NCI-H1694 (cell line): ENCODE measurements around the gene PRG2.

Source experiments
- DNase-seq: peaks from one replicate; lab custom pipeline; 2025; lab: John Stamatoyannopoulos, UW

PRG2 gene

DNA sequence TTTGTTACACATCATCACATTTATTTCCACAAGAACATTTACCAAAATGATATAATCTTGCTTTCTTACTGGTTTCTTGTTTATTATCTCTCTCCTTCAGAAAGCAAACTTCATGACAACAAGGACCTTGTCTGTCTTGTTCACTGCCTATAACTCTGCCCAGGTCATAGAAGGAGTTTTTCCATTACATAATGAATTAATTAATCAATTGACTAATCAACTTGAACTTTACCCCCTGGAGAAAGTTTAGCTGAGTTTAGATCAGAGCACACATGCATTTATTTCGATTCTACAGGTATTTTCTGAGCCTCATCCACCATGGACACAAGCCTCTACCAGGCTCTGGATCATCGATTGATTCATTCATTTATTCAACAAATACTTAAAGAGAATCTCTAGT lies 6.3 kb upstream of the PRG2 start:
- no peak for DNase-seq

GRCh38 chr11:57395905-57396623 lies 5.6 kb upstream of the PRG2 start:
- DNase-seq: no peak

DNA sequence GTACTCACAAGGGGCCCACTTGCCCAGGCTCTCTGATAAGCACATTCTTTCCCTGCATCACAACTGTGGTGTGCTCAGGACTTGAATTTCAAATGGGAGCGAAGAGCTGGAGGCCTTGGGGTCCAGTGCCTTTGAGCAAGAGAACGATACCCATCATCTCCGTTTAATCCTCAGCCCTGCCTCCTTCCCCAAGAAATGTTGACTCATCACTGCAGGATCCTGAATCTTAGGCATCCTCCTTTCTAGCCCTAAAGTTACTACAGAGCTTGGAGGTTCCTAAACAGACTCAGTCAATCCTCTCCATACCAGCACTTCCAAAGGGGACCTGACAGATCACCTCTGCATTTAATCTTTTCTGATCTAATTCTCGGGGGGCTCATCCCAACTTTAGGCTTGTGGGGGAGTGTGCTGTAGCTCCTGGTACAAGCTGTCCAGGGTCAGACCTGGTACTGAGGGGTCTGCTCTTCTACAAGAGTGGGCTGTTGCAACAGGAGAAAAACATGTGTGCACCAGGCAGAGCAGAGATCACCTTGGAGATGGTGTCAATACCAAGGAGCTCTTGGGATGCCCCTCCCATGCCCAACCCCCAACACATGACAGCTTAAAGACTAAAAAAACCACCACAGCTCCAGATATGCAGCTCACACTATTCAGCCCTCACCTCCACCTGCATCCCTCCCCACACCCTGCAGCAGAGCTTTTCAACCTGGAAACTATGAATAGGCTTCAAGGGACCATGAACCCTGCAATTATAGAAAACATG lies 3.9 kb upstream of the PRG2 start:
- DNase-seq: no peak

GRCh38 chr11:57392763-57393105 lies 2.3 kb upstream of the PRG2 start:
- DNase-seq: no peak

DNA sequence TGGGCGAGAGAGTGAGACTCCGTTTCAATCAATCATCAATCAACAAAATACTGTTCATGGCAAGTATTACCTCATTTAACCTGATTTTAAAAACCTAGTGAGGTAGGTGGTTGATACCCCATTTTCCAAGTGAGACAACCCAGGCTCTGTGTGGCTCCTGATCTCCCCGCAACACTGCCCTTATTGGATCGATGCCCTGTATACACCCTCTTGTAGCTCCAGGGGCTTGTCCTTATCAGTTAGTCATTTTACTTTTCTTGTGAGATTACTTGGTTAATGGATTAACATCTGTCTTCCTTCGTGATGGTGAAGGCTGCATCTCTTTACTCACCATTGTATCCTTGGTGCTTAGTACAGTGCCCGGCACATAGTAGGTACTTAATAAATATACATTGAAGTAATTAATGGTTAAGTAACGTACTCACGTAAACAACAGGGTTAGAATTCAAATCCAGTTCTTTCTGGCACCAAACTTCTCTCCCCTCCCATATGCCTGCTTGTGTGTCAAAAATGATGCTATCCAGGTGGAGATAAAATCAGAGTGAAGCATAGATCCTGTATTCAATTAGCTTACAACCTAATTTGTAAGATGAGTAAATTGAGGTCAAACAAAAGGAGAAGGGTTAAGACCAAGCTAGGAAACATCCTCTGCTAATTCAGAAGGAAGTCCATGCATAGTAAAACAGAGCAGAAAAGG lies 1.8 kb upstream of the PRG2 start:
- DNase-seq: no peak

- DNase-seq: no peak
These were observed 1.1 kb upstream of the PRG2 start for GRCh38 chr11:57391539-57391938.

GRCh38 chr11:57391111-57391510 lies 661 bp upstream of the PRG2 start:
- DNase-seq: no peak

GRCh38 chr11:57387289-57388030 lies 3.0 kb downstream of the PRG2 start:
- no peak for DNase-seq

DNA sequence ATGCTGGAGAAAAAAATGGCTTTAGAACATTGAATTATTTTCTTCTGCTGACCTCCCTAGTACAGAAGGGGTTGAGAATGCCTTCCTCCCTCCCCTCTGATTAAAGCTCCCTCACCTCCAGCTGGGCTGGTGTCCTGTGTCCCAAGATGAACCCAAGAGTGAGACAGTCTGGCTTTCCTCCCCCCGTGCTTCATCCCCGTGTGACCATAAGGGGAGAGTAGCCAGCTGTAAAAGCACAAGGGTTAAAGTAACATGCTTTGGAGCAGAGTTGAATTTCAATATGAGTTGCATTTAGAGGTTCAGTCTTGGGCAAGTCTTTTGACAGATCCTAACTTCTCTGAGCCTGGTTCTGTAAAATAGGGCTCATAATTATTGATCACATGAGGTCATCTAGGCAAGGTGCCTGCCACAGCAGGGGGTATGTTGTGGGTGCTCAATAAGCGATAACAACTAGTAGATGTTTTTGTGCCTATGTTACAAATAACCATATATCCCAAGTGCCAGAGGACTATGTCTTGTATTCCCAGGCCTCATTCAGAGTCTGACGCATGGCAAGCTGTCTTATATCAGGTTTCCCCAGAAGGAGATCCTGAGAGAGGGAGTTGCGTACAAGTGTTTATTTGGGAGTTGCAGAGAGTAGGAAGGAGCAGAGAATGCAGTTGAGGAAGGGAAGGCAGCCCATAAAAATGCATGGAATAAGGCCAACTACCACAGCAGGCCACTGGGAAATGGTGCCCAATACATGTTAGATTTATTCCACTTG lies 4.1 kb downstream of the PRG2 start:
- no peak for DNase-seq

GRCh38 chr11:57380975-57381374 lies 9.5 kb downstream of the PRG2 start, which contains the start of gene PRG3:
Gene PRG3 (minus strand): TSS chr11:57381150. CDS start chr11:57380708, 442 bp downstream.
- DNase-seq: no peak

DNA sequence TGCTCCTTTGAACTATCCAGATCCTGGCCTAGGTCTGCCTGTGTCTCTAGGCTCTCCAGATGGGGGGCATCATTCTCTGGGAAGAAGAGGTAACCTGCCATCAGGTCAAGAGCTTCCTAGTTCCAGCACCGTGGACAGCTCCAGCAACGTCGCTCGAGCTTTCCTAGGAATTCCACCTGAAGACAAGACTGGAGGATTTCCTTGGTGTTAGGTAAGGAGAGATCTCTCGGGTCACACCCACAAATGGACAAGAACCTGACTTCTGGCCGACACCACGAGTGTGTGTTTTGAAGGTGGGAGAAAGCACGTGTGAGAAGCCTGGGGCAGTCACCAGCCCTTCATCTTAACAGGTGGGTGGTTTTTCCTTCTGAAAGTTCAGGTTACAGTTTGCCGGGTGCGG lies 10.7 kb downstream of the PRG2 start:
- DNase-seq: no peak

GRCh38 chr11:57378186-57378585 lies 12.3 kb downstream of the PRG2 start:
- no peak for DNase-seq

GRCh38 chr11:57377107-57377506 lies 13.3 kb downstream of the PRG2 start:
- DNase-seq: no peak

DNA sequence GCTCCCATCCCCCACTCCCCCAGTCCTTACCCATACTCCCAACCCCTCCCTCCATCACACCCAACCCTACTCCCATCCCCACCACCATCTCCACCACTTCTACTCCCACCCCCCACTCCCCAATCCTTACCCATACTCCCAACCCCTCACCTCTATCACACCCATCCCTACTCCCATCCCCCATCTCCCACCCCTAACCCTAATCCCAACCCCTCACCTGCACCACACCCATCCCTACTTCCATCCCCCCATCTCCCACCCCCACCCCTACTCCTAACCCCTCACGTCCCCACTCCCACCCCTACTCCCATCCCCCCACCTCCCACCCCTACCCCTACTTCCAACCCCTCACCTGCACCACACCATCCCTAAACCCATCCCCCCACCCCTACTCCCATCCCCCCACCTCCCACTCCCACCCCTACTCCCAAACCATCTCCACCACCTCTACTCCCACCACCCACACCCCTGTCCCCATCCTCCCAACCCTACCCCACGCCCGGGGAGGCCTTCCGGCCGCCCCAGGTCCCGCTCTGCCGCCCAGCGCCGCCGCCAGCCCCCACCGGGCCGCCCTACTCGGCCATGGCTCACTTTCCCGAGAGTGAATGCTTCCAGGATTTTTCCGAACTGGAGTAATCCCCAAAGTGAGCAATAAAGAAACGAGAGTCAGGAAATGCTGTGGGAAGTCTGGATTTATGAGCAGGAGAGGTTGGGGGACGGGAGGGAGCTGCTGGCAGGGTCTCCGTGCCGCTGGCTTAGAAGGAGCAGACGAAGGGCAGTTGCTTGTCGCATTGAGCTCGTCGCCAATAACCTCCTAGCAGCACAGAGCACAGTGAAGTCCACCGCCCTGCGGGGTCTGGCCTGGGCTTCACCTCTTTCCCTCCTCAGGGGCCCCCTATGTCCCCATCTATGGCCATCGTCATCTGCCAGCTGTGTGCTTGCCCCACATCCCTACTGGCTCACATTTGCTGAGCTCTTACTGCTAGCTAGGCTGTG lies 14.1 kb downstream of the PRG2 start:
- DNase-seq: no peak

- DNase-seq: no peak
These were observed 15.0 kb downstream of the PRG2 start for GRCh38 chr11:57375490-57375889.

DNA sequence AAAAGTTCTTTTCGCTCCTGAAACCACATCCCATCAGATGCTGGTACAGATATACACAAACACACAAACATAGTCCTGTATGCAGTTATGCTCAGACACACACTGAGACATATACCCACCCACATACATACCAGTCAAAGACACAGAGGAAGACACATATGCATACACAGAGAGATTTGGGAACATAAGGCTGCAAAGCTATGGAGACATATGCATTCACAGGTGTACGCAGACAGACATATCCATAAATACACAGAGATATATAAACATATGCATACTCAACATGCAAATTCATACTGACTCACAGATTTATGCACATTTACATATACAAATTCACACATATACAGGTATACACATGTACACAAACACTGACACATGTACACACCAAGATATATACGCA lies 15.5 kb downstream of the PRG2 start:
- DNase-seq: no peak

DNA sequence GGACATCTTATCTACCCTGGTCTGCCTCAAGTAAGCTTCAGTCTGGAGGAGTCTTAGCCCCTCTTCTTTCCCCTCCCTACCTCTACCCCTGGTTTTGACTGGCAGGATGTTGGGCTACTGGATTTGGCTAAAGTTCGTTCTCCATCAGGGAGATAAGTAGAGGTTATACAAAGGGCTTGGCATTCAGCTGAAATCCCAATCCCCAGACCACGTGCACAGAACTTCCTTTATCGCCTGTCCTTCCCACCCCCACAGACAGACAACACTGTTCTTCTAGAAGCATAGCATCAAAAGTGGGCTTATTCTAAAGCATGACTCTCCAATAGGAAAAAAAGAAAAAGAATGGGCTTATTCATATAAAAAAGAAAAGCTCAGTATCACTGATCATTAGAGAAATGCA lies 17.3 kb downstream of the PRG2 start:
- DNase-seq: no peak

DNA sequence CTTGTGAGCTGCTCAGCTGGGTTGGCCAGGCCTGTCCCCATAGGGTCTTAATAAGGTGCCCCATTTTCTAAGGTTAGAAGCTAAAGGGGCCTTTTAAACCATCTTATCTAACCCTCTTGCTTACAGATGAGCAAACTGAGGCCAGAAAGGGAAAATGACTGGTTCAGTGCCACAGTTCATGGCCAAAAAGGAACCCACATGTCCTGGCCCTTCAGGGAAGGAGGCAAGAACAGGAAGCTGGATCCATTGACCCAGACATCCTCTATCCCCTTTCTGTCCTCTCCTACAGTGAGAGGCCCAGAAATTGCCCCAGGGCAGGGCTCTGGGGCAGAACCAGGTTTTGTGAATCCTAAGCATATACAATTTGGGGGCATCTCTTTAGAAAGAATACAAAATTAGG lies 19.5 kb downstream of the PRG2 start:
- DNase-seq: no peak

DNA sequence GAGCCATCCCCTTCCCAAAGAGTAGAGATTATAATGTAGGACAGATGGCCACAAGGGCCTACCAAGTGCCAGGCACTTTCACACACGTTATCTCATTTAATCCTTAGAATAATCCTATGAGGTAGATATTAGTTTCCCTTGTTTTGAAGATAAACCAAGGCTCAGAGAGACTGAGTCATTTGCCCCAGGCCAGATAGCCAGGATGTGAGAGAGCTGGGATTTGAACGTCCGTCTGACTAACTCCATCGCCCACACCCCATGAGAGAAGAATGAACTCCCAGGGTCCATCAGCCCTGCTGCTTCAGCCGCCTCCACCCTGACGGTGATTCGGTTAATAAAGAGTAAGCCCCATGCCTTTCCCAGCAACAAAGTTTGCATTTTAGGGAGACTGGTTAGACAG lies 20.2 kb downstream of the PRG2 start:
- DNase-seq: no peak

DNA sequence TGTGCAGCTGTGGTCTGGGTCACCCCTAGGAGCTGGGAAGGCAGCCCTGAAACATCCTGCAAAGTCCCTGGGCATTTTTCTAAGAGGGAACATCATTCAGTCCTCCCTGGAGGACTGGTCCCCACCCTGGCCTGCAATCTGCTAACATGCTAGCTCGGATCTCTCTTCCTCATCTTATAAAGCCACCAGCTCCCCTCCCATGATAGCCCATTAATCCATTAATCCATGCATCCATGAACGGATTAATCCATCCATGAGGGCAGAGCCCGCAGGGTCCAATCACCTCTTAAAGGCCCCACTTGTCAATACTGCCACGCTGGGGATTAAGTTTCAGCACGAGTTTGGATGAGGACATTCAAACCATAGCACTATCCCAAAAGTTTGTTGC lies 21.6 kb downstream of the PRG2 start:
- no peak for DNase-seq
